ACC112 (cell line): Measurements from ENCODE around the gene PTRH1.

Source experiments
- H2AFZ ChIP-seq: fragments of 200-600 bp; sonication (generic); one replicate; pipeline ENCODE4 v1.6.0; 2017; ENCODE audit warnings: antibody characterized with exemption, low read length; ENCODE audit not compliant: unreplicated experiment
- H3K27ac ChIP-seq: fragments of 200-600 bp; sonication (generic); 2 replicates; pipeline ENCODE4 v1.5.1; 2014; ENCODE audit warnings: low read depth, mild to moderate bottlenecking, antibody characterized with exemption, low read length, moderate library complexity
- H3K27me3 ChIP-seq: fragments of 200-600 bp; sonication (generic); 2 replicates; pipeline ENCODE4 v1.6.1; 2014; ENCODE audit warnings: mild to moderate bottlenecking, antibody characterized with exemption, low read length, moderate library complexity, mixed read lengths; ENCODE audit not compliant: insufficient read depth
- H3K36me3 ChIP-seq: fragments of 200-600 bp; sonication (generic); 2 replicates; pipeline ENCODE4 v1.6.1; 2016; ENCODE audit warnings: mild to moderate bottlenecking, antibody characterized with exemption, low read length, moderate library complexity, mixed read lengths; ENCODE audit not compliant: insufficient read depth
- H3K4me1 ChIP-seq: fragments of 200-600 bp; sonication (generic); one replicate; pipeline ENCODE4 v1.6.1; 2016; ENCODE audit warnings: low read length, mixed read lengths; ENCODE audit not compliant: insufficient read depth, unreplicated experiment, control insufficient read depth
- H3K4me3 ChIP-seq: fragments of 200-600 bp; sonication (generic); 2 replicates; pipeline ENCODE4 v1.5.1; 2014; ENCODE audit warnings: mild to moderate bottlenecking, low read depth, low read length
- H3K79me2 ChIP-seq: fragments of 200-600 bp; sonication (generic); one replicate; pipeline ENCODE4 v1.6.0; 2016; ENCODE audit warnings: low read length; ENCODE audit not compliant: control insufficient read depth, unreplicated experiment, insufficient read depth

PTRH1 gene

DNA sequence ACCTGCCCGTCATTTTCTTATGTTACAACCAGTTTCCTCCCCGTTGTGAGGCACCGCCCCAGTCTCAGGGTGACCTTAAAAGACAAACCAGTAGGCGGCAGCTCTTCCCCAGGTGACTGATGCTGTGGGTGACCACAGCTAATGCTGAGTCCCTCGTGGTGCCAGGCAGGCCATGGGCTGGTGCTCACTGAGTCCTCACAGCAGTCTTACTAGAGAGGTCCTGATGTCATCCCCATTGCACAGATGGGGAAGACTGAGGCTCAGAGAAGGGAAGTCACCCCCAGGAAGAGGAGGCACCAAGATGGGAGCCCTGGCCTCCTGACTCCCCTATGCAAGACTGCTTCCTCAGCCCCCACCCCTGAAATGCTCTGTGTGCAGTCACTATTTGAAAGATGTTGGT, 7.7 kb downstream of the PTRH1 start:
- Histone ChIP-seq H3K27me3 (no peaks in the 10 kb centered on the region), H2AFZ (no peak overlapping the region), H3K36me3 (peaks cover 5% of the 10 kb centered on the region; the same call in 1 of the 2 replicates)

GRCh38 chr9:127706836-127707241, 8.6 kb downstream of the PTRH1 start, which contains the start of gene CFAP157:
CFAP157 (plus strand) TSS chr9:127706988; CDS start chr9:127707032, 44 bp downstream.
- Histone ChIP-seq H3K27me3 (no peaks in the 10 kb centered on the region), H3K4me3 (no peak within 1 kb of the TSS), H3K79me2 (no peaks in the 10 kb centered on the region), H2AFZ (no peak within 1 kb of the TSS), H3K4me1 (no peaks in the 10 kb centered on the region), H3K36me3 (peaks cover 5% of the 10 kb centered on the region; the same call in 1 of the 2 replicates), H3K27ac (no peak within 1 kb of the TSS)

More for the DNA sequence above, 7.7 kb downstream of the PTRH1 start:
- H3K79me2 ChIP-seq, result no peaks in the 10 kb centered on the region
- no peak overlapping the region for H3K4me3 ChIP-seq
- no peak overlapping the region for H3K27ac ChIP-seq
- H3K4me1 ChIP-seq, result no peaks in the 10 kb centered on the region

DNA sequence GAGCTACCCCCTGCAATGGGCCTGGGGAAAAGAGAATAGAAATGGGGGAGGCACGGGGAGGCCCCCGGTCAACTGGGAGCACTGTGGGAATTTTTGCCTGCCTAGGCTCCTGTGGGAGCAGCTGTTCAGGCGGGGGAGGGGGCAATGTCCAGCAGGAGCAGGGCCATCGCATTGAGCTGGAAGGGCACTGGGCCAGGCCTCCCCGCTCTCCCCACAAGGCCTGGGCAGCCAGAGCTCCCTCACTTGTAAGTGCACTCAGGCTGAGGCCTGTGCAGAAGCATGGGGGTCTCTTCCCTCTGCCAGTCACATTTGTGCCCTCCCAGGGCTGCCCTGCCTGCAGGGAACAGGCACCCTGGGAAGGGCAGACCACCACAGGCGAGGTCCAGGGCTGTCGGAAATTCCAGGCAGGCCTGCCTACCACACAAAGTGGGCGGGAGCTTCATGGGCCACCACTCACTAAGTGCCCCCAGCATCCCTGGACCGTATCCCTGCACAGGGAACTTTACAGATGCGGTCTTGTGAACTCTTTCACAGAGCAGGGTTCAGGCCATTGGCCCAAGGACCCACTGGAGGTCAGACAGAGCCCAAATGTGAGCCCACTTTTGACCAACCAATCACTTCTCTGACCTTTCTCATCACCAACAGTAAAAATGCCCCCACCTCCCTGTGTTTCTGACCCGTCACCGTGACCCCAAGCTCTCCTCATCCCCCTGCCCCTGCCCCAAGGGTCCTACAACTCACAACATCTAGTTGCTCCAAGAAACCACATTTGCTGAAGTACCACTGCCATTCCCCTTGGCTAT, 9.7 kb downstream of the PTRH1 start:
- Histone ChIP-seq H3K4me1 (no peaks in the 10 kb centered on the region), H3K27ac (no peak overlapping the region), H2AFZ (no peak overlapping the region), H3K27me3 (no peaks in the 10 kb centered on the region), H3K36me3 (peaks cover 5% of the 10 kb centered on the region; the same call in 1 of the 2 replicates), H3K79me2 (no peaks in the 10 kb centered on the region), H3K4me3 (no peak overlapping the region)

DNA sequence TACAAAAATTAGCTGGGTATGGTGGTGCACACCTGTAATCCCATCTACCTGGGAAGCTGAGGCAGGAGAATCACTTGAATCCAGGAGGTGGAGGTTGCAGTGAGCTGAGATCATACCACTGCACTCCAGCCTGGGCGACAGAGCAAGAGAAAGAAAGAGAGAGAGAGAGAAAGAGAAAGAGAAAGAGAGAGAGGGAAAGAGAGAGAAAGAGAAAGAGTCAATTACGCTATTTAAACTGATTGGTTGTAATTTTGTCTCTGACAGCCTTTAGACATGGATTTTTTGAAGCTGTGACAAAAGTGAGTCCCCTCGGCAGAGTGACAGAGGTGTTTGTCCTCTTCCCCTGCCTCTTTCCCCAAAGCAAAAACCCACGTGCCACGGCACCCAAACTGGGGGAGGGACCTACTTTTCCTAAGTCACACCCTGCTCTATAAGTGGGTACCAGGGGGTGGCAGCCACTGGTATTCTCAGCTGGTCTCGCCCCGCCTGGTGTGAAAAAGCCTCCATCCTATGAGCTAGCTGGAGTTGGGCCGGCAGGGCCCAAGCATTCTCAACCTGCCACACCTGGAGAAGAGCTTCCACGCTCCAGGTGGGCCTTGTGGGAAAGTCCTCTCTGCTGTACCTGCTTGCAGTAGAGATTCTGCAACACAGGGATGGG, 12.0 kb downstream of the PTRH1 start:
- H3K36me3 ChIP-seq, result 0 out of 2 replicates have a peak, but pooled peaks cover under 1% of the 10 kb centered on the region
- no peaks in the 10 kb centered on the region for H3K79me2 ChIP-seq
- peaks cover 3% of the 10 kb centered on the region for H3K4me1 ChIP-seq
- H3K27ac ChIP-seq, result no peak overlapping the region
- no peak overlapping the region for H3K4me3 ChIP-seq
- no peaks in the 10 kb centered on the region for H3K27me3 ChIP-seq
- H2AFZ ChIP-seq, result no peak overlapping the region

DNA sequence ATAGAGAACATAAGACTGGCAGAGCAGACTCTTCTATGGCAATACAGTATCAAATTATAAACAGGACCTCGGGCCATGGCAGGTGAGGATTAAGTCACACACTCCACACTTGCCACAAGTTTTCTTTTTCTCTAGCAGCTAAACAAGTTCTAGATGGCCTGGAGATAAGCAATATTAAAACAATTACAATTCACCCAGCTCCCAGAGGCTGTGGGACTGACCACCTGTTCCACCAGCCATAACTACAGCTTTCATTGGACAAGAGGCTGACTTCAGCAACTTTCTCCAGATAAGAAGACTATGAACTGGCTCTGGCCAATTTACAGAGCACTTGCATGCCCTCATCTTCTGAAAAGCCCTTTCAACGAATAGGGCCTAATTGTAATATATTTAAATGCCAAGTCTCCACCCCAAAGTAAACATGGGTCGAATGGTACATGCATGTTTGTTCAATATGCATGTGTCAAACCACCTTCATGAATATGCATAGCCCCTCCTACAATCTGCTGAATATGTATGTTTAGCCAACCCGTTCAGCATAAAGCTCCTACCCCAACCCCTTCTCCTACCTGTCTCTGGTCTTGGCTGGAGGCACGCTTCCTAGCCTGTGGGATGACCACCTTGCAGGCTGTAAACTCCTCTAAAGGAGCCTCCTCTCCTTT, 14.7 kb downstream of the PTRH1 start:
- Histone ChIP-seq H3K4me3 (no peak overlapping the region), H3K27me3 (no peaks in the 10 kb centered on the region), H3K4me1 (peaks cover 3% of the 10 kb centered on the region), H2AFZ (no peak overlapping the region), H3K79me2 (no peaks in the 10 kb centered on the region), H3K27ac (no peak overlapping the region), H3K36me3 (no peaks in the 10 kb centered on the region)

DNA sequence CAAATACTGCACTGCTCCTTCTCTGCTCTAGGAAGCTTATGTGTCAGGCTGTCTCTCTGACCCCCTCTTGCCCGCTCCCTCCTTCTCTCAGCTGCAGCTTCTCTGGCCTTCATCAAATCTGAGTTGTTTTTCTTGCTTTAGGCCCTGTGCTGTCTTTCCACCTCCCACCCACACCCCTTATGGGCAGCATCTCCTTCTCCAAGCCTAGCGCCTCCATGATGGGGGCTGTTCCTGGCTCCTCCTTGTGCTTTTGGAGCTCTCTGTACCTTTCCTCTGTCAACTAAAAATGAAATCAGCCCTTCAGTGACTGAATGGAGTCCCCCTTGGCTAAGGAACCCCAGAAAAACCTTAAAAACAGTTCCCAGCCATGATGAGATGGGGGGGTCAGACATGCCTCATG, 15.3 kb downstream of the PTRH1 start:
- no peaks in the 10 kb centered on the region for H3K27me3 ChIP-seq
- no peak overlapping the region for H3K27ac ChIP-seq
- no peak overlapping the region for H3K4me3 ChIP-seq
- H3K79me2 ChIP-seq, result no peaks in the 10 kb centered on the region
- H3K4me1 ChIP-seq, result peaks cover 6% of the 10 kb centered on the region
- H2AFZ ChIP-seq, result no peak overlapping the region
- H3K36me3 ChIP-seq, result no peaks in the 10 kb centered on the region

DNA sequence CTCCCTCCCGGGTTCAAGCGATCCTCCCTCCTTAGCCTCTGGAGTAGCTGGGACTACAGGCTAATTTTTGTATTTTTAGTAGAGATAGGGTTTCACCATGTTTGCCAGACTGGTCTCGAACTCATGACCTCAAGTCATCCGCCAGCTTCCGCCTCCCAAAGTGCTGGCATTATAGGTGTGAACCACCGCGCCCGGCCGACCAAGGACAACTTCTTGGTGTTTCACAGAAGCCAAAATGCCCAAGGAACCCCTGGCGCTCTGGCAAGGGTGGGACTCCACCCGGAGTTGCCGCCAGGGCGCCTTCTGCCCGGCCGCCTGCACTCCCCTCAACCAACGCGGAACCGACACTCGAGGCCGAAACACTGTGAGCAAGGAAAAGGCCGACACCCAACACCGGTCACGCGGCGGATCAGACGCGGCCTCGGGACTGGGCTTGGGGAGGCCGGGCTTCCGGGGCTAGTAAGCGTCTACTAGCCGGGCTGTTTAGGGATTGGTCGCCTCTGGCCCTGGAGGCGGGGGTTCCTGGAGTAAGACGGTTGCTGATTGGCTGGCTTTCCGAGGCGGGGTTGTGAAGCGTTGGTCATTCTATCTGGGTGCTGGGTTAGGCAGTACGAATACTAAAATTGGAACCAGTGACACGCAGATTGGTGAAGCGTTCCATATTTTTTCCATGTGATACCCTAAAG, 16.3 kb downstream of the PTRH1 start:
- H2AFZ ChIP-seq, result no peak overlapping the region
- no peaks in the 10 kb centered on the region for H3K79me2 ChIP-seq
- H3K4me3 ChIP-seq, result peak overlapping the region; percentile 70
- H3K36me3 ChIP-seq, result no peaks in the 10 kb centered on the region
- H3K27ac ChIP-seq, result peak overlapping the region; percentile 75
- no peaks in the 10 kb centered on the region for H3K27me3 ChIP-seq
- peaks cover 6% of the 10 kb centered on the region for H3K4me1 ChIP-seq

GRCh38 chr9:127698386-127698785, 17.1 kb downstream of the PTRH1 start:
- Histone ChIP-seq H2AFZ (no peak overlapping the region), H3K36me3 (no peaks in the 10 kb centered on the region; the same call in 1 of the 2 replicates), H3K4me1 (peaks cover 6% of the 10 kb centered on the region), H3K4me3 (peak overlapping the region; percentile 70; the same call in 1 of the 2 replicates), H3K27ac (no peak overlapping the region), H3K79me2 (no peaks in the 10 kb centered on the region), H3K27me3 (no peaks in the 10 kb centered on the region)

GRCh38 chr9:127697575-127697974, 17.9 kb downstream of the PTRH1 start:
- Histone ChIP-seq H3K27me3 (no peaks in the 10 kb centered on the region), H3K4me3 (no peak overlapping the region), H3K27ac (no peak overlapping the region), H2AFZ (no peak overlapping the region), H3K36me3 (no peaks in the 10 kb centered on the region; the same call in 1 of the 2 replicates), H3K4me1 (peaks cover 6% of the 10 kb centered on the region), H3K79me2 (no peaks in the 10 kb centered on the region)
